Heart right ventricle (tissue), 16 donors: Measurements from ENCODE around the gene ANO10. TPM values are rescaled to one million over a fixed set of nuclear protein-coding genes. Genes with fewer than 3 reads are reported as not detected.
"Not testable (repeated sequence)": the region's sequence is repeated elsewhere in the genome, so short reads cannot be mapped to it uniquely, and the experiment has no call there.

Experiments
- ATAC-seq, 8 donors: fragments of 200-7000 bp; cut with Tn5 transposase; one replicate each; pipeline ENCODE4 v1.9.1; 2020; ENCODE audit warnings: mild to moderate bottlenecking in 8 of 8, moderate library complexity in 8 of 8, moderate number of reproducible peaks in 1 of 8
- DNase-seq, 2 donors: peaks; one replicate each; pipeline ENCODE4 v3.0.0-alpha.2; 2020
- H3K27ac ChIP-seq, 10 donors: fragments of 200-600 bp; sonication (generic) in 2 of 10; one replicate each; pipeline versions ENCODE4 v1.5.0 to v1.8.0; 2020 to 2022; ENCODE audit warnings: mild to moderate bottlenecking in 3 of 10
- H3K27me3 ChIP-seq, 7 donors: fragments of 200-600 bp; one replicate each; pipeline ENCODE4 v1.8.0; 2021 to 2022; ENCODE audit warnings: mild to moderate bottlenecking in 2 of 7
- H3K36me3 ChIP-seq, 9 donors: fragments of 200-600 bp; sonication (generic) in 1 of 9; one replicate each; pipeline versions ENCODE4 v1.5.0 to v1.8.0; 2020 to 2022; ENCODE audit warnings: mild to moderate bottlenecking in 2 of 9
- H3K4me1 ChIP-seq, 9 donors: fragments of 200-600 bp; sonication (generic) in 1 of 9; one replicate each; pipeline versions ENCODE4 v1.5.0 to v1.8.0; 2020 to 2022; ENCODE audit warnings: mild to moderate bottlenecking in 4 of 9
- H3K4me3 ChIP-seq, 10 donors: fragments of 200-600 bp; sonication (generic) in 2 of 10; one replicate each; pipeline versions ENCODE4 v1.5.0 to v1.8.0; 2020 to 2022; ENCODE audit warnings: mild to moderate bottlenecking in 7 of 10, moderate library complexity in 2 of 10
- H3K9me3 ChIP-seq, 11 donors: fragments of 200-600 bp in 10 of 11; sonication (generic) in 2 of 11; one replicate each; pipeline versions ENCODE4 v1.5.0 to v1.8.0; 2013 to 2022; ENCODE audit warnings: mild to moderate bottlenecking in 2 of 11, control low read depth in 1 of 11, moderate library complexity in 1 of 11
- WGBS, 2 donors: extraction: QIAGEN DNeasy Blood & Tissue Kit; methylation state at CpG; one replicate each; pipeline ENCODE4 v1.1.7; 2013; ENCODE audit warnings: inconsistent platforms in 1 of 2; 5-methylcytosine and 5-hydroxymethylcytosine counted together
- intact Hi-C, 10 donors: fragments of 100-400 bp; cut with DNase I; formaldehyde crosslinking; loops; one replicate each; pipeline versions ENCODE4 v1.11.1 to v1.14.2; 2022
- polyA plus RNA-seq, 2 donors: library from polyadenylated mRNA; stranded (reverse); fragments of 200-250 nt; gene quantifications; one replicate each; pipeline ENCODE4 v1.2.3, GENCODE V29; 2013
- total RNA-seq, 10 donors: library from RNA; stranded (reverse); fragmentation: NEBNext Ultra II Directional in 3 of 10; extraction: Animal tissue kit (Norgen Biotek cat#: 25700) in 3 of 10; gene quantifications; one replicate each; pipeline versions ENCODE4 v1.2.1 to v1.2.4, GENCODE V29; 2021 to 2023
- TF ChIP-seq, protein P1 (sequence below), 9 donors: fragments of 200-600 bp; sonication (generic) in 2 of 9; IDR thresholded peaks; one replicate each; pipeline versions ENCODE4 v1.5.0 to v1.8.0; 2021 to 2022; ENCODE audit warnings: antibody characterized with exemption in 9 of 9, mild to moderate bottlenecking in 5 of 9, moderate library complexity in 1 of 9
- donor health status: Arrhythmogenic right ventricular cardiomyopathy.
- donor health status: ischemic (EF 13 %, LVEDD 7.1; RV severe dilation, severe dysfunction).
- donor health status: healthy with polysubstance abuse.
- donor health status: DM: no; HTN: yes; CAD: no.
- donor health status: DM: no; HTN: no; CAD: no.
- donor health status: ischemic (EF 25% LVEDD 6.9; RV normal size, moderate dysfunction).
- donor health status: ischemic (EF 25% LVEDD 5.7; RV mildly dilated, moderate dysfunction).
- donor health status: healthy.
- donor health status: DM: yes; HTN: yes; CAD: no.
- donor health status: Ischemic cardiomyopathy.
- donor health status: ischemic (EF 35%, LVEDD 5.7; RV mildly dilated, moderate dysfunction).
- donor health status: nonischemic (EF 11% LVEDD 7.7; RV severe dilation, severe dysfunction).
- donor health status: DM: yes; HTN: yes; CAD: no.
- donor health status: PGD.
- donor health status: ischemic (EF 29% LVEDD 5.4; RV normal size, mild dysfunction).
- donor health status: nonischemic (EF 23%, LVEDD 6.1; RV moderate dilation, normal function).

ANO10 gene
- total and polyA plus RNA-seq, 12 donors = 7.1 to 24.2 (median 13.3) TPM

DNA sequence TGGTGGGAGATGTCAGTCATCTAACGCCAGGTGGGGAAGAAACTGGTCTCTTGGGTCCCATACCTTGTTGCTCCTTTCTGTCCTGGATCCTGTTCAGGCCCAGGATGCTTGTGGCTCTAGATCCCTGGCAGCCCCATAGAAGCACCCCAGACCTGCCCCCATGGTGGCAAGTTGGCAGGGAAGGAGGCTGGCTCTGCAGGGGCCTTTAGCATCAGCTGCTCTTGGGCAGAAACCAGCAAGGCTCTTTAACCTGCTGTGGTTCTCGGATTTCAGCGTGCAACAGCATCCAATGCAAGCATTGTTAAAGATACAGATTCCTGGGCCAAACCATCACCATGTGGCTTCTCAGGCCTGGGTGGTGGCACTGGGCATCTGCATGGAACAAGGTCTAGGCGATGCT, 259.6 kb downstream of the ANO10 start:
- peaks cover 0 to 13% (median 0%) of the 10 kb centered on the region in 11 donors for H3K9me3 ChIP-seq
- peaks cover 3 to 45% (median 15%) of the 10 kb centered on the region in 9 donors for H3K4me1 ChIP-seq
- H3K4me3 ChIP-seq = no peak overlapping the region
- no peak for ATAC-seq
- WGBS, 2 donors = 99% methylated on average over 4 of the region's 4 CpGs
- no peaks in the 10 kb centered on the region for H3K27me3 ChIP-seq
- TF ChIP-seq, protein P1, sequence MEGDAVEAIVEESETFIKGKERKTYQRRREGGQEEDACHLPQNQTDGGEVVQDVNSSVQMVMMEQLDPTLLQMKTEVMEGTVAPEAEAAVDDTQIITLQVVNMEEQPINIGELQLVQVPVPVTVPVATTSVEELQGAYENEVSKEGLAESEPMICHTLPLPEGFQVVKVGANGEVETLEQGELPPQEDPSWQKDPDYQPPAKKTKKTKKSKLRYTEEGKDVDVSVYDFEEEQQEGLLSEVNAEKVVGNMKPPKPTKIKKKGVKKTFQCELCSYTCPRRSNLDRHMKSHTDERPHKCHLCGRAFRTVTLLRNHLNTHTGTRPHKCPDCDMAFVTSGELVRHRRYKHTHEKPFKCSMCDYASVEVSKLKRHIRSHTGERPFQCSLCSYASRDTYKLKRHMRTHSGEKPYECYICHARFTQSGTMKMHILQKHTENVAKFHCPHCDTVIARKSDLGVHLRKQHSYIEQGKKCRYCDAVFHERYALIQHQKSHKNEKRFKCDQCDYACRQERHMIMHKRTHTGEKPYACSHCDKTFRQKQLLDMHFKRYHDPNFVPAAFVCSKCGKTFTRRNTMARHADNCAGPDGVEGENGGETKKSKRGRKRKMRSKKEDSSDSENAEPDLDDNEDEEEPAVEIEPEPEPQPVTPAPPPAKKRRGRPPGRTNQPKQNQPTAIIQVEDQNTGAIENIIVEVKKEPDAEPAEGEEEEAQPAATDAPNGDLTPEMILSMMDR (IDR thresholded peaks at IDR 0.05) = no peak
- intact Hi-C loops = loop anchor here in 3 of 10 donors (2.0 to 10.0 kb wide), 3 partner anchors 61 to 187 kb away; no protein-coding TSS in a partner anchor
- H3K27ac ChIP-seq = peak overlapping the region in 5 of 10 donors; percentile 24 to 79 (median 69)
- peaks cover 0 to 11% (median 0%) of the 10 kb centered on the region in 9 donors for H3K36me3 ChIP-seq
- DNase-seq = no peak

DNA sequence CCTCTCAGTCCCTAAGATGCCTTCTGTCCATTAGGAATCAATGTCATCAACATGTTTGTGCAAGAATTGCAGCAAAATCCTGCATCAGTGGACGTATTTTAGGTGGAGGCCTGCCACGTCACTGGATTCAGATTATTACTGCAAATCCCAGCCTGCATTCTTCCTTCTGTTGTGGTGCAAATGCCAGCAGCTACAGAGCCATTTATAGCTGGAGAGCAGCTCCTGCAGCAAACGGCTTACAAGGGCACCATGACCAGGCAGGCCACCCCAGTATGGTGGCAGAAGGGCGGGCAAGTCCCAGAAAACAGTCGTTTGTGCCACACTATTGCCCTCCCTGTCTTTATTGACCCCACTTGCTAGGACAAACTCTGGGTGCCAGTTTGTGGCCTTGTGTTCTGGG, 260.7 kb downstream of the ANO10 start:
- TF ChIP-seq, protein P1 (IDR thresholded peaks at IDR 0.05) = no peak
- peaks cover 0 to 22% (median under 1%) of the 10 kb centered on the region in 11 donors for H3K9me3 ChIP-seq
- intact Hi-C loops = loop anchor here in 2 of 10 donors (10.0 kb wide), 2 partner anchors 144 to 186 kb away; no protein-coding TSS in a partner anchor
- H3K36me3 ChIP-seq = peaks cover 0 to 5% (median 0%) of the 10 kb centered on the region in 9 donors
- 56 to 70% methylated on average over 5 of the region's 5 CpGs for WGBS, 2 donors
- H3K27ac ChIP-seq = peak overlapping the region in 4 of 10 donors; percentile 5 to 58 (median 40)
- DNase-seq (no peak), ATAC-seq (peak in 4 of 8 donors; percentile 24 to 51 (median 37))
- H3K4me3 ChIP-seq = no peak overlapping the region
- no peaks in the 10 kb centered on the region for H3K27me3 ChIP-seq
- H3K4me1 ChIP-seq = peaks cover 1 to 36% (median 12%) of the 10 kb centered on the region in 9 donors

DNA sequence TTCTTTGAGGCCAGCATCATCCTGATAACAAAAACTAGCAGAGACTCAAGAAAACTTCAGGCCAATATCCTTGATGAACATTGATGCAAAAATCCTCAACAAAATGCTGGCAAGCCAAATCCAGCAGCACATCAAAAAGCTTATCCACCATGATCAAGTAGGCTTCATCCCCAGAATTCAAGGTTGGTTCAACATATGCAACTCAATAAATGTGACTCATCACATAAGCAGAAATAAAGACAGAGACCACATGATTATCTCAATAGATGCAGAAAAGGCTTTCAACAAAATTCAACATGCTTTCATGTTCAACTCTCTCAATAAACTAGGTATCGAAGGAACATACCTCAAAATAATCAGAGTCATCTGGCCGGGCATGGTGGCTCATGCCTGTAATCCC, 265.8 kb downstream of the ANO10 start:
- peaks cover 0 to 72% (median 18%) of the 10 kb centered on the region in 11 donors for H3K9me3 ChIP-seq
- WGBS, 2 donors = 99 to 100% methylated on average over 2 of the region's 2 CpGs

DNA sequence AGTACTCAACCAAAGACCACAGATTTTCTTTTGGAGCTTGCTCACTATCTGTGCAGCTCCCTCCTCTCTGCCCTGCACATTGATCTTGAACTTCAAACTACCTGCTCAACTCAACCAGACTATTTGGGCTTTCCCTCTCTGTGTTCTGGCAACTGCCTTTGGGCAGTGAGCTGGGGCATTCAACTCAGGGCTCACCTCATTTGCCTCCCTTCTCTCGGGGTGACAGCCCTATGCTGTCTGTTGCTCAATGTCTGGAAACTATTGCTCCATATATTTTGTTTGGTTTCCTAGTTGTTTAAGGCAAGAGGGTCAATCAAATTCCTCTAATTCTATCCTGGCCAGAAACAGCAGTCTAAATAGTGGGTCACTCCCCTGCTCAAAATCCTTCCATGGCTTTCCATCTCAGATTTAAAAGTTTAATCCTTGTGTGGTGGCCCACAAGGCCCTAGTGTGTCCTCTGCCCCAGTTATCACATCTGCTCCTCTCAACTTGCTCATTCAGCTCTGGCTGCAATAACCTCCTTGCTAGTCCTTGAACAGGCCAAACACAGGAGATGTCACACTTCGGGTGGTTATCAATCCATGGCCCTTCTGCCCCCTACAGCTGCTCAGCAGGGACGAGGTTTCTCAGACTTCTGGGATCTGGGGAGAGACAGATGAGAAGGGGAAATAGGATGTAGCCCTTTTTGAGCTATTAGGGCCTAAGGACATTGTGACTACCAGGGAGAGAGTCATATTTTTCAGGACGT, 267.7 kb downstream of the ANO10 start:
- intact Hi-C loops = no loop called here
- Histone ChIP-seq H3K27me3 (no peaks in the 10 kb centered on the region), H3K4me3 (no peak overlapping the region), H3K9me3 (peaks cover 0 to 72% (median 18%) of the 10 kb centered on the region in 11 donors), H3K27ac (no peak overlapping the region), H3K36me3 (peaks cover 0 to 27% (median 21%) of the 10 kb centered on the region in 9 donors), H3K4me1 (peaks cover 0 to 18% (median 5%) of the 10 kb centered on the region in 9 donors)
- ATAC-seq (peak in 1 of 8 donors; percentile 22), DNase-seq (no peak)
- TF ChIP-seq, protein P1 (IDR thresholded peaks at IDR 0.05) = no peak
- 76 to 83% methylated on average over 4 of the region's 4 CpGs for WGBS, 2 donors

More for the DNA sequence above, 265.8 kb downstream of the ANO10 start:
- H3K27me3 ChIP-seq, H3K4me1 ChIP-seq, H3K27ac ChIP-seq, ATAC-seq, H3K4me3 ChIP-seq, intact Hi-C loops, DNase-seq: not testable (repeated sequence)
- peaks cover 0 to 12% (median 2%) of the 10 kb centered on the region in 9 donors for H3K36me3 ChIP-seq
